IPS-18a (cell line): Measurements from ENCODE around the gene IGFL1.
"Not testable (repeated sequence)": the region's sequence is repeated elsewhere in the genome, so short reads cannot be mapped to it uniquely, and the experiment has no call there.

Experiments used
- H3K27ac ChIP-seq: one replicate; pipeline ENCODE4 v1.5.1; 2013; ENCODE audit warnings: low read length
- H3K27me3 ChIP-seq: one replicate; pipeline ENCODE4 v1.6.1; 2013; ENCODE audit warnings: mild to moderate bottlenecking, low read length; ENCODE audit not compliant: control insufficient read depth, insufficient read depth
- H3K36me3 ChIP-seq: one replicate; pipeline ENCODE4 v1.6.1; 2013; ENCODE audit warnings: low read depth, low read length; ENCODE audit not compliant: control insufficient read depth
- H3K4me1 ChIP-seq: one replicate; pipeline ENCODE4 v1.6.1; 2013; ENCODE audit warnings: low read depth, low read length; ENCODE audit not compliant: control insufficient read depth
- H3K4me3 ChIP-seq: one replicate; pipeline ENCODE4 v1.5.1; 2013; ENCODE audit warnings: low read length
- H3K9ac ChIP-seq: one replicate; pipeline ENCODE4 v1.6.1; 2013; ENCODE audit warnings: mild to moderate bottlenecking, low read length, moderate library complexity
- H3K9me3 ChIP-seq: one replicate; pipeline ENCODE4 v1.6.1; 2013; ENCODE audit warnings: low read depth, low read length; ENCODE audit not compliant: control insufficient read depth

The IGFL1 gene

DNA sequence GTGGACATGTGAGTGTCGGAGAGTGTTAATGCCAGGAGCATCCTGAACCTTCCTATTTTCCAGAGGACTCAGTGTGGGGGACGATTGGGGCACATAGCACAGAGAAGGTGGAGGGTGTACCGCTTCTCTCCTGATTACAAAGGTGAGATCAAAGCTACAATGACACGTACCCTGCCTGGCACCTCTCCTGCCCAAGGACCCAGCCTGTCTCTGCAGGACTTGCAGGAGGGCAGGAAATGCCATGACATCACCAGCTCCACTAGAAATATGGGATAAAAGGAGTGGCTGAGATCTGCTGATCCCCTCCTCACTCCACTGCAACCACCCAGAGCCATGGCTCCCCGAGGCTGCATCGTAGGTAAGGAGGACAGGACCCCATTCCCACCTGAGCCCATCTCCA lies at the start of gene IGFL1:
IGFL1 (plus strand) TSS at position 301 of the 400 bp plus-strand sequence; CDS start at position 334, 33 bp downstream.
- no peak within 1 kb of the TSS for H3K9ac ChIP-seq
- no peaks in the 10 kb centered on the region for H3K9me3 ChIP-seq
- H3K4me3 ChIP-seq, result no peak within 1 kb of the TSS
- no peaks in the 10 kb centered on the region for H3K36me3 ChIP-seq
- H3K4me1 ChIP-seq, result no peaks in the 10 kb centered on the region
- H3K27ac ChIP-seq, result no peak within 1 kb of the TSS
- no peaks in the 10 kb centered on the region for H3K27me3 ChIP-seq

DNA sequence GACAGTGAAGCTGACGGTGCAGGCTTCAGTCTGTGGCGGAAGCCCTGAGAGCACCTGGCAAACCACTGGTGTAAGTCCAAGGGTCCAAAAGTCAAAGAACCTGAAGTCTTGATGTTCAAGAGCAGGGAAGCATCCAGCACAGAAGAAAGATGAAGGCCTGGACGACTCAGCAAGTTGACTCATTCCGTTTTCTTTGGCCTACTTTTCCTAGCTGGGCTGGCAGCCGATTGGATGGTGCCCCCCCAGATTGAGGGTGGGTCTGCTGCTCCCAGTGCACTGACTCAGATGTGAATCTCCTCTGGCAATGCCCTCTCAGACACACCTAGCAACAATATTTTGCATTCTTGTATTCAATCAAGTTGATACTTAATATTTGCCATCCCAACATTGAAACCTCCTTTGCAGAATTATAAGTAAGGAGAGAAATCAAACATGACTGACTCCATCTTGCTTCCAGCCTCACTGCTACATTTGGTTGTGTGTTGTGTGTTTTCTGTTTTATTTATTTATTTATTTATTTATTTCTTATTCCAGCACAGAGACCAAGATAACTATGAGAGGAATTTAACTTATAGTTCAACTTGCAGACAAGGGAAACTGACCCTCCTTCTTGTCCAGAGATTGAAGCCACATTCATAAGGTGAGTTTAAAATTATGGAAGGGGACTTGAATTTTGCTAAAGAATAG lies 48.7 kb upstream of the IGFL1 start:
- Histone ChIP-seq H3K9ac (no peak overlapping the region), H3K4me3 (no peak overlapping the region), H3K9me3 (no peaks in the 10 kb centered on the region), H3K4me1 (no peaks in the 10 kb centered on the region), H3K27ac (no peak overlapping the region), H3K36me3 (no peaks in the 10 kb centered on the region), H3K27me3 (no peaks in the 10 kb centered on the region)

DNA sequence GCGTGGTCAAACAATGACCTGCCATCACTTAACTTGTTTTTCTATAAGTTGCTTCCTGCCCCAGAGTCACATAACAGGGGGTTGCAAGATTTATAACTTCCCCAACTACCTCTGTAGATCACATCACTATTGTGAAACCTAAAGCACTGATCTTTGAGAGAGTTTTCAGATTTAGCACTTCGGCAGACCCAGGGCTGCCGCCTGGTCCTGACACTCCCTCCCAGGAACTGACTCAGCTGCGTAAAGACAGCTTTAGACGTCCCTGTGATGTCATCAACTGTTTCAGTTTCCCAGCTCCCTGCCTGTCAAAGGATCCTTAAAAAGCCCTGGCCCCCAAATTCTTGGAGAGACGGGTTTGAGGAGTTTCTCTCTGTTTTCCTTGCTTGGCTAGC lies 48.2 kb upstream of the IGFL1 start:
- no peaks in the 10 kb centered on the region for H3K36me3 ChIP-seq
- no peaks in the 10 kb centered on the region for H3K4me1 ChIP-seq
- no peak overlapping the region for H3K4me3 ChIP-seq
- no peaks in the 10 kb centered on the region for H3K27me3 ChIP-seq
- no peaks in the 10 kb centered on the region for H3K9me3 ChIP-seq
- no peak overlapping the region for H3K27ac ChIP-seq
- no peak overlapping the region for H3K9ac ChIP-seq

DNA sequence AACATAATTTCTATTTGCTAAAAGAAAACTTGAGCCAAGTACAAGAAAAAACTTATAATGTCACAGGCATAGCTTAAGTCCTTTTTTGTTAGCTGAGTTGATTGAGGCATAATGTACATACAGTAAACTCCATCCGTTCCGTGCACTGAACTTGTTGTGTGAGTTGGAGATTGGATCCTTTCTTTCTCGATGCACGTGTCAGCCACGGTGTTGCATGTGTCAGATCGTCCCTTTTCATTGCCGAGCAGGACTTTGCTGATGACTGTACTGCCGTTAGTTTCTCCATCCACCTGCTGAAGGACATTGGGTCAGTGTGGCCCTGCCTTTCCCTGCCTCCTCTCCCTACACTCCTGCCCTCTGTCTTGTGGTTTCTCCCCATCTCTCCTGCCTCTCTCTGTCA lies 47.1 kb upstream of the IGFL1 start:
- H3K4me3 ChIP-seq, result no peak overlapping the region
- no peak overlapping the region for H3K27ac ChIP-seq
- no peaks in the 10 kb centered on the region for H3K27me3 ChIP-seq
- H3K36me3 ChIP-seq, result no peaks in the 10 kb centered on the region
- no peaks in the 10 kb centered on the region for H3K9me3 ChIP-seq
- H3K9ac ChIP-seq, result no peak overlapping the region
- no peaks in the 10 kb centered on the region for H3K4me1 ChIP-seq

DNA sequence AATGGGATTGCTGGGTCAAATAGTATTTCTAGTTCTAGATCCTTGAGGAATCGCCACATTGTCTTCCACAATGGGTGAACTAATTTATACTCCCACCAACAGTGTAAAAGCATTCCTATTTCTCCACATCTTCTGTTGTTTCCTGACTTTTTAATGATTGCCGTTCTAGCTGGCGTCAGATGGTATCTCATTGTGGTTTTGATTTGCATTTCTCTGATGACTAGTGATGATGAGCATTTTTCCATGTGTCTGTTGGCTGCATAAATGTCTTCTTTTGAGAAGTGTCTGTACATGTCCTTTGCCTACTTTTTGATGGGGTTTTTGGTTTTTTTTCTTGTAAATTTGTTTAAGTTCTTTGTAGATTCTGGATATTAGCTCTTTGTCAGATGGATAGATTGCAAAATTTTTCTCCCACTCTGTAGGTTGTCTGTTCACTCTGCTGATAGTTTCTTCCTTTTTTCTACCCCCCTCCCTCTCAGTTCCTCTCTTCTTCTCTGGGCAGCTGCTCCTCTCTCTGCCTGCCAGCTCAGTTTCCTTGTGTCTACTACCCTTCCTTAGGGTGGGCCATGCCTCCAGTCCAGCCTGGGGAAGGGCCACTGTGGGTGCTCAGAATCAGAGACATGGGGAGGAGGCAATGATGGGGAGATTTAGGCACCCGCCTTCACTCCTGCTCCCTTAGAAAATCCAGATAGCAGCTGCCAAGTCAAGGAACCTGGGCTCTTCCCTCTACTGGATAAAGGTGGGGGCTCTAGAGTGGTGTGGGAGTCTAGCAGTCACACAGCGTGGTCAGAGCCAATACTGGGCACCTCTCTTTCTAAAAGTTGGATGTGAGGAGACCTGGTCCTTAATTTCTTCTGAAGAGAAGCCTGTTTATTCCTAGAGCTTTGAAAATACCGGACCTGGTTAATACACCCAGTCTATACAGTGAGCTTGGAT lies 44.5 kb upstream of the IGFL1 start:
- not testable (repeated sequence) for H3K27me3 ChIP-seq, H3K9me3 ChIP-seq, H3K27ac ChIP-seq, H3K9ac ChIP-seq, H3K4me1 ChIP-seq, H3K4me3 ChIP-seq, H3K36me3 ChIP-seq

DNA sequence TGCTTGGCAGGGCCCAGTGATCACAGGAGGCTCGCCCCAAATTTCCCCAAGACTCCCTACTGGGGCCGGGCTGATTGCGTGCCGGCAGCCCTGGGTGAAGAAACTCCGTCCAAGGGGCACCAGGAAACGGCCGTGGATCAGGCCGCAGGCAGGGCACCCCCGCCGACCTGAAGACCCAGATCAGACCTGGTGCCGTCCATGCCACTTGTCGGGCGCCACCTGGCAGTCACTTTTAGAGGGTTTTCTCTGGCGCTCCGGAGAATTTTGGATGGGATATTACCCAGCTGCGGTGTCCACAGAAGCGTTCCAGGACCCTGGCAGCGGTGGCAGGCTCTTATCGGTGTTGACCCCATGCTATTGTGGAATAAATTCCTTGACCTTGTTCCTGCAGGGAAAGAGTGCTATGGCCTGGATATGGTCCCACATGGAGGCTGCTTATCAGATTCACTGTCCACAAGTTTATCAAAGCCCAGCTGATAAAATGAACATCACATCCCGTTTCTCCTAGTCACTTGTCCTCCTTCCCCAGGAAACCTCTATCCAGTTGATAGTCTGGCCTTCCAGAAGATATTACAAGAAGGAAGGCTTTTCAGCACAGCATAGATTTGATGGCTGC lies 43.3 kb upstream of the IGFL1 start:
- H3K27ac ChIP-seq, result no peak overlapping the region
- no peaks in the 10 kb centered on the region for H3K27me3 ChIP-seq
- H3K9me3 ChIP-seq, result no peaks in the 10 kb centered on the region
- H3K36me3 ChIP-seq, result no peaks in the 10 kb centered on the region
- H3K4me3 ChIP-seq, result no peak overlapping the region
- H3K9ac ChIP-seq, result no peak overlapping the region
- H3K4me1 ChIP-seq, result no peaks in the 10 kb centered on the region

DNA sequence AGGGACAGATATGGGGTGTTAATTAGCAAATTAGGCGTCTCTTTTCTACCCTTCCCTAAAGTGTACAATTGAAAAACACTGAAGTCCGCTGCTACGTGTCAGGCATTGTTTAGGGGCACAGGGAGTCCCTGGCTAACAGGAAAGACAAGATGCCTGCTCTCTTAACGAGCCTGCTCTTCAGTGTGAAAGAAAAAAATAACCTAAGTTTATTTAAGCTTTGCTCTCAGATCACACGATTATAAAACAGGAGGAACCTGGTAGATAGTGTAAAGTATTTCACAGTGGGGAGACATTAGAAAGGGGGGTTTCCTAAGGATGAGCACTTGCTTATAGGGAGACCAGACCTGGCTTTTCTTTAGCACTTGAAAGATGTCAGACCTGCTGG lies 42.8 kb upstream of the IGFL1 start:
- Histone ChIP-seq H3K27me3 (no peaks in the 10 kb centered on the region), H3K27ac (no peak overlapping the region), H3K4me3 (no peak overlapping the region), H3K9me3 (no peaks in the 10 kb centered on the region), H3K9ac (no peak overlapping the region), H3K4me1 (no peaks in the 10 kb centered on the region), H3K36me3 (no peaks in the 10 kb centered on the region)

DNA sequence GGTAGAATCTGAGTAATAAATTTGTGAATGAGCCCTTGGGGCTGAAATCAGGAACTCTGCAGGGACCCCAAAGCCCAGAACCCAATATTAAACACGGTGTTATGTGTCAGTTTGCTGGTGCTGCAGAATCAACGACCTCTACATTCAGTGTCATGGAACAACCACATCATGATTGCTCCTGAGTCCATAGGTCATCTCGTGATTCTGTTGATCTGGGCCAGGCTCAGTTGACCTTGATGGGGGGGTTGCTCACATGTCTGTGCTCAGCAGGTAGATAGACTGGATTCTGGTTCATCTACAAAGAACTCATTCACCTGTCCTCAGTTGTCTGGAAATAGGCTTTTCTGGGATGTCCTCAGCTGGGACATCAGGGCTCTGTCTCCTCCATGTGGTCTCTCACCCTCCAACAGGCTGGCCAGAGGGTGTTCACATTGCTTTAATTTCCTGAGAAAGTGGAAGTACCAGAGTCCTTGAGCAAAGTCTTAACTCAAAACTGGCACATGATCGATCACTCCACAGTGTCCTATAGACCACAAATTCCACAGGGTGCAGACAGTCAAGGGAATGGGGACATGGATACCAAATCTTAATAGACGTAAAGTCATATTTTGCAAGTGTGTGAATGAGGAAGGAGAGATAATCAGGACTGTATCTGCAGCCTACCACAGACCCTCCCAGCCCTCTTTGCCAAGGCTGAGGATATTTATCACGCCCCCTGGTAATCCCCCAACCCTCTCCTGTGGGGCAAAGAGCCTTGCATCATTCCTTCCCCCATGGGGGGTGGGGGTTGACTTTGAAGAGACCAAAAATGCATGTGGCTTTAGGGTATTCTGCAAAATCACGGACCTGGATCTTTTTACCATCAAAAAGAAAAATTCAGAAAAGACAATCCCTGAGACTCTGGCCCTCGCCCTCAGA lies 39.3 kb upstream of the IGFL1 start:
- no peak overlapping the region for H3K9ac ChIP-seq
- H3K27ac ChIP-seq, result no peak overlapping the region
- H3K27me3 ChIP-seq, result no peaks in the 10 kb centered on the region
- peaks cover 3% of the 10 kb centered on the region for H3K4me1 ChIP-seq
- H3K36me3 ChIP-seq, result no peaks in the 10 kb centered on the region
- no peak overlapping the region for H3K4me3 ChIP-seq
- H3K9me3 ChIP-seq, result no peaks in the 10 kb centered on the region

DNA sequence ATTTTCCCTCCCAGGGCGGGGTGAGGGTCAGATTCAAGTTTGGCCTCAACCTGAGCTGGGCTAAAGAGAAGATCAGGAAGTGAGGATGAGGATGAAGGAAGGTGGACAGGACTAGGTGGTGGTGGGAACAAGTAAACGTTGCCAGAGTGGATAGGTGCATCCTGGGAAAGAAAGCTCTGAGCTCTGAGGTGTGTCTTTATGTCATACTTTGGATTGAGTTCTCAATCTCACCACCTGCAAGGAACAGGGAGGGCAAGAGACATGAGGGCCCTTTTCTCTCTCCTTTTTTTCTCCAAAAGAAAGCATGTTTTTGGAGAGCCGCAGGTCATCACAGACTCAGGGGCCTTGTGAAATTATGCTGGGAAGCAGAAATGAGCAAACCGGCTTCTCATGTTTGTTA lies 38.2 kb upstream of the IGFL1 start:
- no peak overlapping the region for H3K27ac ChIP-seq
- no peak overlapping the region for H3K9ac ChIP-seq

DNA sequence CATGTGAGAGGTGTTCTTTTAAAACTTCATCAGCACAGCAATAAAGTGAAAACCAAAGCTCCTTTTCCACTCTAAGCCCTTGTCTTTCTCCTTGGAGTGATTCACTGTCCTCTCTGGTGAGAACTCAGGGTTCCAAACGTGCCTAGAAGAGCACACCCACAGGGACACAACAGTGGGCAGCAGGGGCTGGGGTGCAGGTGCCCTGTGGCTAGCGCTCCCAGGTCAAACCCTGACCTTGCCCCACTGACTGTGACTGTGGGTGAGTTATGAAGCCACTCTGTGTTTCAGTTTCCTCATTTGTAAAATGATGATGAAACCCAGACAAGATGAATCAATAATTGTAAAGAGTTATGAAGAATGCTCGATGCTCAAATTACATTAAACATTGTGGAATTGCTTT lies 37.6 kb upstream of the IGFL1 start:
- H3K36me3 ChIP-seq, result no peaks in the 10 kb centered on the region
- H3K27me3 ChIP-seq, result no peaks in the 10 kb centered on the region
- no peak overlapping the region for H3K4me3 ChIP-seq
- H3K4me1 ChIP-seq, result peaks cover 3% of the 10 kb centered on the region
- H3K27ac ChIP-seq, result no peak overlapping the region
- no peaks in the 10 kb centered on the region for H3K9me3 ChIP-seq
- H3K9ac ChIP-seq, result no peak overlapping the region

More for the DNA sequence above, 38.2 kb upstream of the IGFL1 start:
- Histone ChIP-seq H3K9me3 (no peaks in the 10 kb centered on the region), H3K27me3 (no peaks in the 10 kb centered on the region), H3K36me3 (no peaks in the 10 kb centered on the region), H3K4me3 (no peak overlapping the region), H3K4me1 (peaks cover 3% of the 10 kb centered on the region)

DNA sequence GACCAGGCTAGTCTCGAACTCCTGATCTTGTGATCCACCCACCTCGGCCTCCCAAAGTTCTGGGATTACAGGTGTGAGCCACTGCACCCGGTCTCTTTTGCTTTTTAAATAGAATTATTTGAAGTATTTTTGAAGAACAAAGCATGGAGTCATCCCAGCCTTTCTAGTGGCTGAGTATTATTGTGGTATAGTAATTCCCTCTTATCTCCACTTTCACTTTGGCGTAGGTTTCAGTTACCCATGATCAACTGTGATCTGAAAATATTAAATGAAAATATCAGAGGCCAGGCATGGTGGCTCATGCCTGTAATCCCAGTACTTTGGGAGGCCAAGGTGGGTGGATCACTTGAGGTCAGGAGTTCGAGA lies 36.9 kb upstream of the IGFL1 start:
- not testable (repeated sequence) for H3K9me3 ChIP-seq, H3K4me1 ChIP-seq, H3K9ac ChIP-seq, H3K27me3 ChIP-seq, H3K27ac ChIP-seq, H3K36me3 ChIP-seq, H3K4me3 ChIP-seq
